HepG2 (cell line): Measurements from ENCODE around the gene RHOT2. TPM values are rescaled to one million over a fixed set of nuclear protein-coding genes. Genes with fewer than 3 reads are reported as not detected.

Source experiments
- ETS1 ChIP-seq: sonication (generic); formaldehyde crosslinking; IDR thresholded peaks from 2 replicates; pipeline ENCODE4 v1.4.0; 2020; ENCODE audit warnings: missing genetic modification reagents
- GZF1 ChIP-seq: sonication (generic); formaldehyde crosslinking; IDR thresholded peaks from 2 replicates; pipeline ENCODE4 v1.5.1; 2020; ENCODE audit warnings: mild to moderate bottlenecking, missing genetic modification reagents
- NFYC ChIP-seq: IDR thresholded peaks from 2 replicates; pipeline ENCODE4 v1.6.1; 2016; ENCODE audit warnings: missing genetic modification reagents, missing compliant biosample characterization
- PHF20 ChIP-seq: sonication (generic); formaldehyde crosslinking; IDR thresholded peaks from 2 replicates; pipeline ENCODE4 v1.5.0; 2020; ENCODE audit warnings: mild to moderate bottlenecking, missing genetic modification reagents
- PRDM15 ChIP-seq: sonication (generic); formaldehyde crosslinking; IDR thresholded peaks from 2 replicates; pipeline ENCODE4 v1.4.0; 2020; ENCODE audit warnings: missing genetic modification reagents
- ZNF510 ChIP-seq: sonication (generic); formaldehyde crosslinking; IDR thresholded peaks from 2 replicates; pipeline ENCODE4 v1.4.0; 2020; ENCODE audit warnings: low read depth, mild to moderate bottlenecking, missing genetic modification reagents
- ZNF567 ChIP-seq: sonication (generic); formaldehyde crosslinking; IDR thresholded peaks from 2 replicates; pipeline ENCODE4 v1.8.1; 2023; ENCODE audit warnings: mild to moderate bottlenecking, missing genetic modification reagents, borderline replicate concordance
- polyA plus RNA-seq, 8 experiments: library from polyadenylated mRNA; depleted of rRNA in 3 of 8; stranded (reverse) in 7 of 8; unstranded in 1 of 8; fragments of >200 nt; fragmentation: Illumina TruSeq in 4 of 8; extraction: Trizol in 4 of 8; gene quantifications; 2 replicates each; pipeline versions ENCODE4 v1.2.1 to v1.2.3, GENCODE V29; 2011 to 2016; ENCODE audit warnings: low read depth in 4 of 8, missing spikeins in 1 of 8, mixed read lengths in 1 of 8; ENCODE audit not compliant: insufficient read depth in 1 of 8
- total RNA-seq, 5 experiments: library from RNA; depleted of rRNA; stranded (reverse); fragments of >200 nt; fragmentation: Illumina TruSeq; extraction: Trizol; gene quantifications; 2 replicates each; pipeline ENCODE4 v1.2.3, GENCODE V29; 2016; ENCODE audit warnings: low read depth in 1 of 5
- TF ChIP-seq, protein P1 (sequence below): fragments of 450-650 bp; IDR thresholded peaks from 2 replicates; pipeline ENCODE4 v1.6.1; 2017; ENCODE audit warnings: mild to moderate bottlenecking
- TF ChIP-seq, protein P2 (sequence below): sonication (generic); formaldehyde crosslinking; IDR thresholded peaks from 2 replicates; pipeline ENCODE4 v1.4.0; 2020; ENCODE audit warnings: missing genetic modification reagents
- TF ChIP-seq, protein P3 (sequence below): sonication (generic); formaldehyde crosslinking; conservative IDR thresholded peaks from 2 replicates; pipeline ENCODE4 v1.5.0; 2020; ENCODE audit warnings: missing genetic modification reagents
- TF ChIP-seq, protein P4 (sequence below): sonication (generic); formaldehyde crosslinking; IDR thresholded peaks from 2 replicates; pipeline ENCODE4 v1.9.0; 2021; ENCODE audit warnings: missing genetic modification reagents, borderline replicate concordance

Gene RHOT2
- total and polyA plus RNA-seq, 2 of the 13 experiments (the other 11 are each of a cell fraction or from before 2014, with no cell fraction given) = 63.6 to 76.9 TPM

- TF ChIP-seq, protein P1, sequence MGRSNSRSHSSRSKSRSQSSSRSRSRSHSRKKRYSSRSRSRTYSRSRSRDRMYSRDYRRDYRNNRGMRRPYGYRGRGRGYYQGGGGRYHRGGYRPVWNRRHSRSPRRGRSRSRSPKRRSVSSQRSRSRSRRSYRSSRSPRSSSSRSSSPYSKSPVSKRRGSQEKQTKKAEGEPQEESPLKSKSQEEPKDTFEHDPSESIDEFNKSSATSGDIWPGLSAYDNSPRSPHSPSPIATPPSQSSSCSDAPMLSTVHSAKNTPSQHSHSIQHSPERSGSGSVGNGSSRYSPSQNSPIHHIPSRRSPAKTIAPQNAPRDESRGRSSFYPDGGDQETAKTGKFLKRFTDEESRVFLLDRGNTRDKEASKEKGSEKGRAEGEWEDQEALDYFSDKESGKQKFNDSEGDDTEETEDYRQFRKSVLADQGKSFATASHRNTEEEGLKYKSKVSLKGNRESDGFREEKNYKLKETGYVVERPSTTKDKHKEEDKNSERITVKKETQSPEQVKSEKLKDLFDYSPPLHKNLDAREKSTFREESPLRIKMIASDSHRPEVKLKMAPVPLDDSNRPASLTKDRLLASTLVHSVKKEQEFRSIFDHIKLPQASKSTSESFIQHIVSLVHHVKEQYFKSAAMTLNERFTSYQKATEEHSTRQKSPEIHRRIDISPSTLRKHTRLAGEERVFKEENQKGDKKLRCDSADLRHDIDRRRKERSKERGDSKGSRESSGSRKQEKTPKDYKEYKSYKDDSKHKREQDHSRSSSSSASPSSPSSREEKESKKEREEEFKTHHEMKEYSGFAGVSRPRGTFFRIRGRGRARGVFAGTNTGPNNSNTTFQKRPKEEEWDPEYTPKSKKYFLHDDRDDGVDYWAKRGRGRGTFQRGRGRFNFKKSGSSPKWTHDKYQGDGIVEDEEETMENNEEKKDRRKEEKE = no peak
- TF ChIP-seq NFYC (CRISPR knock-in tag) (no peak), ZNF510 (CRISPR knock-in tag) (no peak), GZF1 (CRISPR knock-in tag) (0 out of 2 replicates have a peak, but pooled peaks have one; percentile 26), PRDM15 (peak; percentile 67; the same call in 1 of the 2 replicates), ETS1 (no peak), PHF20 (CRISPR knock-in tag) (no peak), ZNF567 (CRISPR knock-in tag) (no peak)
- TF ChIP-seq, protein P2, sequence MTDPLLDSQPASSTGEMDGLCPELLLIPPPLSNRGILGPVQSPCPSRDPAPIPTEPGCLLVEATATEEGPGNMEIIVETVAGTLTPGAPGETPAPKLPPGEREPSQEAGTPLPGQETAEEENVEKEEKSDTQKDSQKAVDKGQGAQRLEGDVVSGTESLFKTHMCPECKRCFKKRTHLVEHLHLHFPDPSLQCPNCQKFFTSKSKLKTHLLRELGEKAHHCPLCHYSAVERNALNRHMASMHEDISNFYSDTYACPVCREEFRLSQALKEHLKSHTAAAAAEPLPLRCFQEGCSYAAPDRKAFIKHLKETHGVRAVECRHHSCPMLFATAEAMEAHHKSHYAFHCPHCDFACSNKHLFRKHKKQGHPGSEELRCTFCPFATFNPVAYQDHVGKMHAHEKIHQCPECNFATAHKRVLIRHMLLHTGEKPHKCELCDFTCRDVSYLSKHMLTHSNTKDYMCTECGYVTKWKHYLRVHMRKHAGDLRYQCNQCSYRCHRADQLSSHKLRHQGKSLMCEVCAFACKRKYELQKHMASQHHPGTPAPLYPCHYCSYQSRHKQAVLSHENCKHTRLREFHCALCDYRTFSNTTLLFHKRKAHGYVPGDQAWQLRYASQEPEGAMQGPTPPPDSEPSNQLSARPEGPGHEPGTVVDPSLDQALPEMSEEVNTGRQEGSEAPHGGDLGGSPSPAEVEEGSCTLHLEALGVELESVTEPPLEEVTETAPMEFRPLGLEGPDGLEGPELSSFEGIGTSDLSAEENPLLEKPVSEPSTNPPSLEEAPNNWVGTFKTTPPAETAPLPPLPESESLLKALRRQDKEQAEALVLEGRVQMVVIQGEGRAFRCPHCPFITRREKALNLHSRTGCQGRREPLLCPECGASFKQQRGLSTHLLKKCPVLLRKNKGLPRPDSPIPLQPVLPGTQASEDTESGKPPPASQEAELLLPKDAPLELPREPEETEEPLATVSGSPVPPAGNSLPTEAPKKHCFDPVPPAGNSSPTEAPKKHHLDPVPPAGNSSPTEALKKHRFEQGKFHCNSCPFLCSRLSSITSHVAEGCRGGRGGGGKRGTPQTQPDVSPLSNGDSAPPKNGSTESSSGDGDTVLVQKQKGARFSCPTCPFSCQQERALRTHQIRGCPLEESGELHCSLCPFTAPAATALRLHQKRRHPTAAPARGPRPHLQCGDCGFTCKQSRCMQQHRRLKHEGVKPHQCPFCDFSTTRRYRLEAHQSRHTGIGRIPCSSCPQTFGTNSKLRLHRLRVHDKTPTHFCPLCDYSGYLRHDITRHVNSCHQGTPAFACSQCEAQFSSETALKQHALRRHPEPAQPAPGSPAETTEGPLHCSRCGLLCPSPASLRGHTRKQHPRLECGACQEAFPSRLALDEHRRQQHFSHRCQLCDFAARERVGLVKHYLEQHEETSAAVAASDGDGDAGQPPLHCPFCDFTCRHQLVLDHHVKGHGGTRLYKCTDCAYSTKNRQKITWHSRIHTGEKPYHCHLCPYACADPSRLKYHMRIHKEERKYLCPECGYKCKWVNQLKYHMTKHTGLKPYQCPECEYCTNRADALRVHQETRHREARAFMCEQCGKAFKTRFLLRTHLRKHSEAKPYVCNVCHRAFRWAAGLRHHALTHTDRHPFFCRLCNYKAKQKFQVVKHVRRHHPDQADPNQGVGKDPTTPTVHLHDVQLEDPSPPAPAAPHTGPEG (CRISPR knock-in tag) = no peak
- TF ChIP-seq, protein P3, sequence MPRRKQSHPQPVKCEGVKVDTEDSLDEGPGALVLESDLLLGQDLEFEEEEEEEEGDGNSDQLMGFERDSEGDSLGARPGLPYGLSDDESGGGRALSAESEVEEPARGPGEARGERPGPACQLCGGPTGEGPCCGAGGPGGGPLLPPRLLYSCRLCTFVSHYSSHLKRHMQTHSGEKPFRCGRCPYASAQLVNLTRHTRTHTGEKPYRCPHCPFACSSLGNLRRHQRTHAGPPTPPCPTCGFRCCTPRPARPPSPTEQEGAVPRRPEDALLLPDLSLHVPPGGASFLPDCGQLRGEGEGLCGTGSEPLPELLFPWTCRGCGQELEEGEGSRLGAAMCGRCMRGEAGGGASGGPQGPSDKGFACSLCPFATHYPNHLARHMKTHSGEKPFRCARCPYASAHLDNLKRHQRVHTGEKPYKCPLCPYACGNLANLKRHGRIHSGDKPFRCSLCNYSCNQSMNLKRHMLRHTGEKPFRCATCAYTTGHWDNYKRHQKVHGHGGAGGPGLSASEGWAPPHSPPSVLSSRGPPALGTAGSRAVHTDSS (CRISPR knock-in tag) = no peak
- TF ChIP-seq, protein P4, sequence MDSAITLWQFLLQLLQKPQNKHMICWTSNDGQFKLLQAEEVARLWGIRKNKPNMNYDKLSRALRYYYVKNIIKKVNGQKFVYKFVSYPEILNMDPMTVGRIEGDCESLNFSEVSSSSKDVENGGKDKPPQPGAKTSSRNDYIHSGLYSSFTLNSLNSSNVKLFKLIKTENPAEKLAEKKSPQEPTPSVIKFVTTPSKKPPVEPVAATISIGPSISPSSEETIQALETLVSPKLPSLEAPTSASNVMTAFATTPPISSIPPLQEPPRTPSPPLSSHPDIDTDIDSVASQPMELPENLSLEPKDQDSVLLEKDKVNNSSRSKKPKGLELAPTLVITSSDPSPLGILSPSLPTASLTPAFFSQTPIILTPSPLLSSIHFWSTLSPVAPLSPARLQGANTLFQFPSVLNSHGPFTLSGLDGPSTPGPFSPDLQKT = no peak
These were observed 38.6 kb upstream of the RHOT2 start (continued) for GRCh38 chr16:629185-629832.
